A673 (cell line): ENCODE results near the gene ZNF444. TPM values are rescaled to one million over a fixed set of nuclear protein-coding genes. Genes with fewer than 3 reads are reported as not detected.

Experiments
- BruUV-seq: library from RNA; stranded (reverse); fragments of 400-500 nt; replicated peaks from 2 replicates; lab custom pipeline; 2021; lab: Mats Ljungman, UMichigan
- CTCF ChIA-PET: fragments of 300-600 bp; sonication (Branson Sonifier 250); formaldehyde crosslinking; loops from one replicate; lab custom pipeline; 2022; ENCODE audit warnings: antibody characterized with exemption; lab: Charles Lee
- POLR2A ChIA-PET: fragments of 300-600 bp; sonication (Branson Sonifier 250); formaldehyde crosslinking; loops from one replicate; lab custom pipeline; 2022; ENCODE audit warnings: antibody characterized with exemption; ENCODE audit not compliant: low non-redundant PET; lab: Charles Lee
- DNase-seq: peaks from one replicate; pipeline ENCODE4 v3.0.0-alpha.2; 2015; ENCODE audit warnings: low spot score
- H3K27ac ChIP-seq: fragments of 200-600 bp; sonication (generic); 2 replicates; pipeline ENCODE4 v1.5.1; 2016; ENCODE audit warnings: mixed run types, low read depth, mild to moderate bottlenecking, mixed read lengths, antibody characterized with exemption, low read length; ENCODE audit not compliant: poor library complexity, severe bottlenecking
- H3K27me3 ChIP-seq: fragments of 200-600 bp; sonication (generic); replicated peaks from 2 replicates; pipeline ENCODE4 v1.6.1; 2017; ENCODE audit warnings: mixed run types, low read depth, mild to moderate bottlenecking, mixed read lengths, antibody characterized with exemption, low read length; ENCODE audit not compliant: insufficient read depth, poor library complexity
- H3K36me3 ChIP-seq: fragments of 200-600 bp; sonication (generic); 2 replicates; pipeline ENCODE4 v1.6.1; 2016; ENCODE audit warnings: mixed run types, mild to moderate bottlenecking, mixed read lengths, antibody characterized with exemption, low read length; ENCODE audit not compliant: insufficient read depth, poor library complexity, severe bottlenecking
- H3K4me1 ChIP-seq: fragments of 200-600 bp; sonication (generic); 2 replicates; pipeline ENCODE4 v1.6.1; 2017; ENCODE audit warnings: mixed run types, mild to moderate bottlenecking, mixed read lengths, antibody characterized with exemption, low read length; ENCODE audit not compliant: insufficient read depth, poor library complexity, severe bottlenecking
- H3K4me3 ChIP-seq: fragments of 200-600 bp; sonication (generic); 2 replicates; pipeline ENCODE4 v1.5.1; 2016; ENCODE audit warnings: low read depth, mixed run types, mild to moderate bottlenecking, mixed read lengths, low read length; ENCODE audit not compliant: poor library complexity, severe bottlenecking
- H3K9me3 ChIP-seq: fragments of 200-600 bp; sonication (generic); 2 replicates; pipeline ENCODE4 v1.6.1; 2016; ENCODE audit warnings: mixed run types, low read depth, mild to moderate bottlenecking, mixed read lengths, antibody characterized with exemption, low read length; ENCODE audit not compliant: poor library complexity, severe bottlenecking
- EZH2 ChIP-seq: fragments of 200-600 bp; sonication (generic); IDR thresholded peaks from 2 replicates; pipeline ENCODE4 v1.6.1; 2017; ENCODE audit warnings: borderline replicate concordance, low read depth, mild to moderate bottlenecking, mixed read lengths, antibody characterized with exemption, low read length; ENCODE audit not compliant: poor library complexity, severe bottlenecking
- intact Hi-C: fragments of 100-400 bp; cut with micrococcal nuclease; formaldehyde crosslinking; loops from one replicate; pipeline ENCODE4 v1.10.0; 2022; ENCODE audit not compliant: unreplicated experiment
- total RNA-seq: library from RNA; stranded (reverse); gene quantifications from 2 replicates; pipeline ENCODE4 v1.2.3, GENCODE V29; 2021
- TF ChIP-seq, protein P1 (sequence below): fragments of 300-800, 200-600 bp; sonication (generic); conservative IDR thresholded peaks from 2 replicates; pipeline ENCODE4 v1.5.1; 2017; ENCODE audit warnings: low read depth, mild to moderate bottlenecking, antibody characterized with exemption, low read length, moderate library complexity, mixed read lengths

Gene ZNF444
- total RNA-seq, 1 experiment from 2014 or later = 45.3 TPM

DNA sequence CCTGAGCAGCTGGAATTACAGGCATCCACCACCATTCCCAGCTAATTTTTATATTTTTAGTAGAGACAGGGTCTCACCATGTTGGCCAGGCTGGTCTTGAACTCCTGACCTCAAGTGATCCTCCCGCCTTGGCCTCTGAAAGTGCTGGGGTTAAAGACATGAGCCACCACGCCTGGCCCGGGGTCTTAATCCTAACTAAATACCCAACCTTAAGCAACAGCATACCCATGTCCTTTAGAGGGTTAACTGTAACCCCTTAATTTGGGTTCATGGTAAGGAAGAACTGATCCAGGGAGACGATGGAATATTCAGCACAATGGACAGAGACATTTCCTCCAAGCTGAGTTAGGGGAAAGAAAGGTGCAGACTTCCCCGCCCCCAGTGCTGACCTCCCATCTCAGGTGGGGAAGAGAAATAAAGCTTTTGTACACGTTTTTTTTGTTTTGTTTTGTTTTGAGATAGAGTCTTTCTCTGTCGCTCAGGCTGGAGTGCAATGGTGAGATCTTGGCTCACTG, 26.0 kb downstream of the ZNF444 start:
- BruUV-seq = no TSS peak
- Histone ChIP-seq H3K4me3 (no peak overlapping the region), H3K27ac (no peak overlapping the region), H3K4me1 (no peaks in the 10 kb centered on the region), H3K9me3 (no peaks in the 10 kb centered on the region), H3K36me3 (no peaks in the 10 kb centered on the region), H3K27me3 (no peaks in the 10 kb centered on the region)
- intact Hi-C loops = no loop called here
- ChIA-PET CTCF (interaction anchor here (0.6 kb wide), 1 partner anchor 85 kb away, joined by 3 read pairs; no protein-coding TSS in a partner anchor), POLR2A (no interaction called here)
- TF ChIP-seq, protein P1, sequence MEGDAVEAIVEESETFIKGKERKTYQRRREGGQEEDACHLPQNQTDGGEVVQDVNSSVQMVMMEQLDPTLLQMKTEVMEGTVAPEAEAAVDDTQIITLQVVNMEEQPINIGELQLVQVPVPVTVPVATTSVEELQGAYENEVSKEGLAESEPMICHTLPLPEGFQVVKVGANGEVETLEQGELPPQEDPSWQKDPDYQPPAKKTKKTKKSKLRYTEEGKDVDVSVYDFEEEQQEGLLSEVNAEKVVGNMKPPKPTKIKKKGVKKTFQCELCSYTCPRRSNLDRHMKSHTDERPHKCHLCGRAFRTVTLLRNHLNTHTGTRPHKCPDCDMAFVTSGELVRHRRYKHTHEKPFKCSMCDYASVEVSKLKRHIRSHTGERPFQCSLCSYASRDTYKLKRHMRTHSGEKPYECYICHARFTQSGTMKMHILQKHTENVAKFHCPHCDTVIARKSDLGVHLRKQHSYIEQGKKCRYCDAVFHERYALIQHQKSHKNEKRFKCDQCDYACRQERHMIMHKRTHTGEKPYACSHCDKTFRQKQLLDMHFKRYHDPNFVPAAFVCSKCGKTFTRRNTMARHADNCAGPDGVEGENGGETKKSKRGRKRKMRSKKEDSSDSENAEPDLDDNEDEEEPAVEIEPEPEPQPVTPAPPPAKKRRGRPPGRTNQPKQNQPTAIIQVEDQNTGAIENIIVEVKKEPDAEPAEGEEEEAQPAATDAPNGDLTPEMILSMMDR = no peak
- TF ChIP-seq EZH2 = no peak
- DNase-seq = peak; percentile 36

DNA sequence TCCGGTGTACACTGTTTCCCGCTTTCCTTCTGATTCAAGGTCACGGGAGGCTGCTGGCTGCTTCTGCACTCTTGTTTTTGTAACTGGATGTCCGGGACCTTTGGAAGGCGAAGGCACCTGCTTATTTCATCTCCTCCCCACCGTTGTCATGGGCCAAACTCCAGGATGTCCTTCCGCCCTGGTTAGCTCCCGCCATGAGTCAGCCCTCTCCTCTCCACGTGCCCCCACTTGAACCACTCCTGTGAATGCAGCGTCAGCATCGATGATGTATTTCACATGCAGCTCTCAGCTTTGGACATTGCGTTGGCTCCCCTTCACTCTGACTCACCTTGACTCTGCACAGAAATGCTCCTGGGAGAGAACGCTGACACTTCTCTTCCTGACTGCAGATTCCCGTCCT, 29.2 kb downstream of the ZNF444 start:
- no peak for DNase-seq
- Histone ChIP-seq H3K36me3 (no peaks in the 10 kb centered on the region), H3K27me3 (peaks cover 14% of the 10 kb centered on the region), H3K4me3 (no peak overlapping the region), H3K4me1 (no peaks in the 10 kb centered on the region), H3K27ac (no peak overlapping the region), H3K9me3 (no peaks in the 10 kb centered on the region)
- BruUV-seq = no TSS peak
- ChIA-PET CTCF (interaction anchor here (0.7 kb wide), 2 partner anchors 65 to 658 kb away, joined by 3 to 4 read pairs; no protein-coding TSS in a partner anchor), POLR2A (no interaction called here)
- intact Hi-C loops = no loop called here
- TF ChIP-seq, protein P1 = no peak
- TF ChIP-seq EZH2 = no peak

DNA sequence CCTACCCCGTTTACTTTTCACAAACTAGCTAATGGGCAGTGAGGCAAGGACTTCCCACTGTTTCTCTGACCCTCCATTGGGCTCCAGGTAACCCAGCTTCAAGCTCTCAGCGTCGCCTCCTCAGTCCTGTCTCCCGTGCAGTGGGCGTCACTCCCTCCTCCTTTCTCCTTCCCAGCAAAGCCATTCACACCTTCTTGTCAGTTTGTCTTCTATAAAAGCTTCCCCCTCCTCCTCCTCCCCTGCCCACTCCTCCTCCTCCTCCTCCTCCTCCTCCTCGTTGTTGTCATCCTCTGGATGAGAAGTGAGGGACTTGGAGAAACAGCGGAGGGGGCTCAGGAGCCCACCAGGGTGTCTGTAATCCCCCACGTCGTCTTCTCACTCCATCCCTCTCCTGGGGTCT, 33.0 kb downstream of the ZNF444 start:
- no peaks in the 10 kb centered on the region for H3K36me3 ChIP-seq
- POLR2A ChIA-PET = no interaction called here
- no peak for DNase-seq
- CTCF ChIA-PET = no interaction called here
- no peak overlapping the region for H3K4me3 ChIP-seq
- H3K9me3 ChIP-seq = no peaks in the 10 kb centered on the region
- BruUV-seq = no TSS peak
- H3K27me3 ChIP-seq = peaks cover 14% of the 10 kb centered on the region
- intact Hi-C loops = no loop called here
- TF ChIP-seq, protein P1 = no peak
- TF ChIP-seq EZH2 = no peak
- no peak overlapping the region for H3K27ac ChIP-seq
- H3K4me1 ChIP-seq = no peaks in the 10 kb centered on the region
